Measurements from ENCODE around the gene CYP2W1. TPM values are rescaled to one million over a fixed set of nuclear protein-coding genes. Genes with fewer than 3 reads are reported as not detected.

Gene CYP2W1
- total RNA-seq, 1 experiment from 2014 or later = not detected

DNA sequence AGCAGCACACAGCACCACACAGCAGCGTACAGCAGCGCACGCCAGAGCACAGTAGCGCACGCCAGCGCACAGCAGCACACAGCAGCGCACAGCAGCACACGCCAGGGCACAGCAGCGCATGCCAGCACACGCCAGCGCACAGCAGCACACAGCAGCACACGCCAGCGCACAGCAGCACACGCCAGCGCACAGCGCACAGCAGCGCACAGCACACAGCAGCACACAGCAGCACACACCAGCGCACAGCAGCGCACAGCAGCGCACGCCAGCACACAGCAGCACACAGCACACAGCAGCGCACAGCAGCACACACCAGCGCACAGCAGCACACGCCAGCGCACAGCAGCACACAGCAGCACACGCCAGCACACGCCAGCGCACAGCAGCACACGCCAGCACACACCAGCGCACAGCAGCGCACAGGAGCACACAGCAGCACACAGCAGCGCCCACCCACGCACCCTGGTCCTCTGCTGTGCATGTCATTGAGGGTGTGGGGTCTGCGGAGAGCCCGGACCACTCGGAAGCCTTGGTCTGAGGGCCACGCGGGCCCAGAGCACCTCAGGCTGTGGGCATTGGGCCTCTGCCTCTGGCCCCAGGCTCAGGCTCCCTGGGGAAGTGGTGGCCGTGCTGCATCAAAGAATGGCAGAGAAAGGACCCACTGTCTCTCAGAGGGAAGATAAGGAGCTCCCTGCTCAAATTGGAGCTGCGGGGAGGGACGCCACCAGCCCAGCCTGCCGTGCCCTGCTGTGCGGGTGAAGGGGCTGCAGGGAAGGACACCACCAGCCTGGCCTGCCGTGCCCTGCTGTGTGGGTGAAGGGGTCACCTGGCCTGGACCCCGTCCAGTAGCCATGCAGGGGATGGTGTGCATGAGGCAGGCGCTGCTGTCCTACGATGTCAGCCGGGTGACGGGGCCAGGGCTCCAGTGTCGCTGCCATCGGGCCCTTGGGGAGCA lies 33.9 kb downstream of the CYP2W1 start:
- BruUV-seq (replicated peaks) = no TSS peak
- CTCF ChIA-PET = no interaction called here

DNA sequence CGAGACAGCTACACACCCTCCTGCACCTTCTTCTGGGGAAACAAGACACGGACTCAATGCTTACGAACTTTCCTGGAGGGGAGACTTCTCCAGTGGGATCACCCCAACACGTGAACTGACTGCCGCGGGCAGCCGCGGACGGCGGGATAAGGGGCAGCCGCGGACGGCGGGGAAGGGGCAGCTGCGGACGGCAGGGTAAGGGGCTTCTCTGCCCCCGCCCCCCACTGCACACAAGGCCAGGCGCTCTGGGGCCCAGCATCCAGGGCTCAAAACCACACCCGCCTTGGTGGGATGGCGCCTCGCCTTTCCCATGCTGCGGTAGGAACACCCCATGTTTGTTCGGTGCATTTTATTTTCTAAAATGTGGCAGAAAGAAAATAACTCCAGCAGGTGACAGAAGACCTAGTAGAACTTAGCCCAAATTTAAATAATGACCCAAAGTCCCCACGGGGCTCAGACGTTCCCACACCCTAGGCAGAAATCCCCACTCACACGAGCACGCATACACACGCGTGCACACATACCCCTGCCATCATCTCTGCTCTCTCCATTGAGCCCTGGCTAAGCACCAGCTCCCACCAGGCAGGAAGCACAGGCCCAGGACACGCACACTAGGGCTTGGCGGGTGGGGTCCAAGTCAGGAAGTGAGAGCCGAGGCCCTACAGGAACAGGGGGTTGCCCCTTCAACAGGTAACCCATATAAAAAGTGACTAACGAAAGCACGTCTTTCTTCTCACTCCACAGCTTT lies 34.8 kb downstream of the CYP2W1 start:
- ChIA-PET CTCF (no interaction called here), POLR2A (ENCODE audit: unreplicated experiment) (no interaction called here)
- Histone ChIP-seq H2AFZ (no peak overlapping the region), H3K9me3 (ENCODE audit: insufficient read depth, low read depth) (no peaks in the 10 kb centered on the region), H3K9me2 (ENCODE audit: insufficient read depth) (no peaks in the 10 kb centered on the region), H3F3A (ENCODE audit: insufficient read depth, low read depth) (peaks cover 5% of the 10 kb centered on the region), H3K4me2 (no peak overlapping the region), H3K4me3 (no peak overlapping the region), H3K36me3 (ENCODE audit: low read depth) (no peaks in the 10 kb centered on the region), H3K4me1 (replicated peaks; ENCODE audit: insufficient read depth) (no peaks in the 10 kb centered on the region), H3K79me2 (ENCODE audit: low read depth) (no peaks in the 10 kb centered on the region), H3K27me3 (ENCODE audit: insufficient read depth, low read depth) (no peaks in the 10 kb centered on the region), H3K27ac (no peak overlapping the region), H4K20me1 (ENCODE audit: insufficient read depth) (peaks cover 14% of the 10 kb centered on the region)
- no peak for DNase-seq
- no peak for TF ChIP-seq EZH2 (IDR thresholded peaks at IDR 0.05; ENCODE audit: low read depth)
- TF ChIP-seq, protein P1, sequence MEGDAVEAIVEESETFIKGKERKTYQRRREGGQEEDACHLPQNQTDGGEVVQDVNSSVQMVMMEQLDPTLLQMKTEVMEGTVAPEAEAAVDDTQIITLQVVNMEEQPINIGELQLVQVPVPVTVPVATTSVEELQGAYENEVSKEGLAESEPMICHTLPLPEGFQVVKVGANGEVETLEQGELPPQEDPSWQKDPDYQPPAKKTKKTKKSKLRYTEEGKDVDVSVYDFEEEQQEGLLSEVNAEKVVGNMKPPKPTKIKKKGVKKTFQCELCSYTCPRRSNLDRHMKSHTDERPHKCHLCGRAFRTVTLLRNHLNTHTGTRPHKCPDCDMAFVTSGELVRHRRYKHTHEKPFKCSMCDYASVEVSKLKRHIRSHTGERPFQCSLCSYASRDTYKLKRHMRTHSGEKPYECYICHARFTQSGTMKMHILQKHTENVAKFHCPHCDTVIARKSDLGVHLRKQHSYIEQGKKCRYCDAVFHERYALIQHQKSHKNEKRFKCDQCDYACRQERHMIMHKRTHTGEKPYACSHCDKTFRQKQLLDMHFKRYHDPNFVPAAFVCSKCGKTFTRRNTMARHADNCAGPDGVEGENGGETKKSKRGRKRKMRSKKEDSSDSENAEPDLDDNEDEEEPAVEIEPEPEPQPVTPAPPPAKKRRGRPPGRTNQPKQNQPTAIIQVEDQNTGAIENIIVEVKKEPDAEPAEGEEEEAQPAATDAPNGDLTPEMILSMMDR (conservative IDR thresholded peaks at IDR 0.05) = no peak
- BruUV-seq (replicated peaks) = no TSS peak
- intact Hi-C loops (cut with micrococcal nuclease; ENCODE audit: unreplicated experiment) = no loop called here

More for the DNA sequence above, 33.9 kb downstream of the CYP2W1 start:
- Histone ChIP-seq H3K4me3 (no peak overlapping the region), H3F3A (ENCODE audit: insufficient read depth, low read depth) (peaks cover 5% of the 10 kb centered on the region), H3K4me2 (no peak overlapping the region), H3K36me3 (ENCODE audit: low read depth) (no peaks in the 10 kb centered on the region), H4K20me1 (ENCODE audit: insufficient read depth) (peaks cover 16% of the 10 kb centered on the region), H3K4me1 (replicated peaks; ENCODE audit: insufficient read depth) (no peaks in the 10 kb centered on the region), H3K27me3 (ENCODE audit: insufficient read depth, low read depth) (no peaks in the 10 kb centered on the region), H3K9me2 (ENCODE audit: insufficient read depth) (no peaks in the 10 kb centered on the region), H3K9me3 (ENCODE audit: insufficient read depth, low read depth) (no peaks in the 10 kb centered on the region), H3K79me2 (ENCODE audit: low read depth) (no peaks in the 10 kb centered on the region), H3K27ac (no peak overlapping the region), H2AFZ (no peak overlapping the region)
- no peak for TF ChIP-seq EZH2 (IDR thresholded peaks at IDR 0.05; ENCODE audit: low read depth)
- TF ChIP-seq, protein P1 (conservative IDR thresholded peaks at IDR 0.05) = no peak
- DNase-seq = no peak
- intact Hi-C loops (cut with micrococcal nuclease; ENCODE audit: unreplicated experiment) = no loop called here
- POLR2A ChIA-PET (ENCODE audit: unreplicated experiment) = no interaction called here

GRCh38 chr7:1018334-1018695 lies 35.3 kb downstream of the CYP2W1 start:
- Histone ChIP-seq H3K27me3 (ENCODE audit: insufficient read depth, low read depth) (no peaks in the 10 kb centered on the region), H3K4me2 (no peak overlapping the region), H3K36me3 (ENCODE audit: low read depth) (no peaks in the 10 kb centered on the region), H3K4me1 (replicated peaks; ENCODE audit: insufficient read depth) (no peaks in the 10 kb centered on the region), H3K27ac (no peak overlapping the region), H3K4me3 (no peak overlapping the region), H3K9me2 (ENCODE audit: insufficient read depth) (no peaks in the 10 kb centered on the region), H3K9me3 (ENCODE audit: insufficient read depth, low read depth) (no peaks in the 10 kb centered on the region), H3K79me2 (ENCODE audit: low read depth) (no peaks in the 10 kb centered on the region), H4K20me1 (ENCODE audit: insufficient read depth) (peaks cover 14% of the 10 kb centered on the region), H2AFZ (no peak overlapping the region), H3F3A (ENCODE audit: insufficient read depth, low read depth) (peaks cover 5% of the 10 kb centered on the region)
- no peak for DNase-seq
- intact Hi-C loops (cut with micrococcal nuclease; ENCODE audit: unreplicated experiment) = no loop called here
- ChIA-PET POLR2A (ENCODE audit: unreplicated experiment) (no interaction called here), CTCF (no interaction called here)
- no peak for TF ChIP-seq EZH2 (IDR thresholded peaks at IDR 0.05; ENCODE audit: low read depth)
- TF ChIP-seq, protein P1 (conservative IDR thresholded peaks at IDR 0.05) = no peak
- no TSS peak for BruUV-seq (replicated peaks)

All from PC-9 (cell line).